H1 (cell line): ENCODE results near the gene MAPKAP1. TPM values are rescaled to one million over a fixed set of nuclear protein-coding genes. Genes with fewer than 3 reads are reported as not detected.
"Not testable (repeated sequence)": the region's sequence is repeated elsewhere in the genome, so short reads cannot be mapped to it uniquely, and the experiment has no call there.

Source experiments
- CTCF ChIA-PET: fragments of 300-600 bp; sonication (Branson Sonifier 250); formaldehyde crosslinking; loops from one replicate; lab custom pipeline; 2021; ENCODE audit not compliant: partially characterized antibody; lab: Charles Lee
- POLR2A ChIA-PET: fragments of 300-600 bp; sonication (Branson Sonifier 250); formaldehyde crosslinking; loops from one replicate; lab custom pipeline; 2021; ENCODE audit warnings: inconsistent platforms; ENCODE audit not compliant: partially characterized antibody; lab: Charles Lee
- DNase-seq, 2 experiments: peaks; one replicate each; pipeline versions ENCODE4 v3.0.0 to v3.0.0-alpha.2; 2010 to 2022; ENCODE audit warnings: low spot score in 2 of 2, low read depth in 1 of 2, mixed read lengths in 1 of 2
- FAIRE-seq: peaks from 2 replicates; lab custom pipeline; 2011; peaks lifted over from hg19 to GRCh38; lab: Jason Lieb, UNC
- H2AFZ ChIP-seq: 2 replicates; pipeline ENCODE4 v1.8.1; 2012; ENCODE audit warnings: low read length, inconsistent platforms
- H2AK5ac ChIP-seq: 2 replicates; pipeline ENCODE4 v1.6.1; 2013; ENCODE audit warnings: low read depth, low read length
- H2BK120ac ChIP-seq: replicated peaks from 2 replicates; pipeline ENCODE3; 2013; ENCODE audit warnings: low read depth, low read length, inconsistent platforms
- H2BK12ac ChIP-seq: 2 replicates; pipeline ENCODE4 v1.6.1; 2013; ENCODE audit warnings: low read depth, low read length
- H2BK15ac ChIP-seq: 2 replicates; pipeline ENCODE4 v1.6.1; 2013; ENCODE audit warnings: low read length
- H2BK20ac ChIP-seq: 2 replicates; pipeline ENCODE4 v1.6.1; 2013; ENCODE audit warnings: low read length
- H2BK5ac ChIP-seq: 2 replicates; pipeline ENCODE4 v1.6.1; 2013; ENCODE audit warnings: low read depth, low read length
- H3K14ac ChIP-seq: 2 replicates; pipeline ENCODE4 v1.6.1; 2013; ENCODE audit warnings: inconsistent platforms; ENCODE audit not compliant: insufficient read length
- H3K18ac ChIP-seq: 2 replicates; pipeline ENCODE4 v1.6.1; 2013; ENCODE audit warnings: low read length; ENCODE audit errors: extremely low read depth
- H3K23ac ChIP-seq: 2 replicates; pipeline ENCODE4 v1.6.1; 2013; ENCODE audit warnings: inconsistent platforms; ENCODE audit not compliant: insufficient read length
- H3K23me2 ChIP-seq: 2 replicates; pipeline ENCODE4 v1.6.1; 2013; ENCODE audit warnings: low read depth, low read length
- H3K27ac ChIP-seq: 2 replicates; pipeline ENCODE4 v1.6.1; 2011; ENCODE audit warnings: low read depth, low read length, inconsistent platforms
- H3K27me3 ChIP-seq, 4 experiments: replicated peaks in 1 of 4; 1 replicate in 1 of 4; 2 replicates in 3 of 4; pipeline versions ENCODE4 v1.6.1 to v1.8.1; 2011 to 2013; ENCODE audit warnings: low read length in 3 of 4, mild to moderate bottlenecking in 3 of 4, inconsistent platforms in 2 of 4, mixed read lengths in 2 of 4, moderate library complexity in 1 of 4; ENCODE audit not compliant: control insufficient read depth in 3 of 4, insufficient read depth in 3 of 4; ENCODE audit errors: extremely low read depth in 1 of 4
- H3K36me3 ChIP-seq, 4 experiments: 2 replicates each; pipeline versions ENCODE4 v1.6.1 to v1.8.1; 2011 to 2013; ENCODE audit warnings: mild to moderate bottlenecking in 4 of 4, low read length in 3 of 4, moderate library complexity in 2 of 4, control low read depth in 1 of 4, inconsistent platforms in 1 of 4; ENCODE audit not compliant: insufficient read depth in 4 of 4, control insufficient read depth in 2 of 4
- H3K4ac ChIP-seq: replicated peaks from 2 replicates; pipeline ENCODE3; 2013; ENCODE audit warnings: low read length, low read depth, mixed read lengths, inconsistent platforms; ENCODE audit not compliant: insufficient read length
- H3K4me1 ChIP-seq, 4 experiments: replicated peaks in 1 of 4; 1 replicate in 1 of 4; 2 replicates in 3 of 4; pipeline versions ENCODE4 v1.6.1 to v1.8.1; 2011 to 2013; ENCODE audit warnings: low read length in 3 of 4, inconsistent platforms in 2 of 4, mixed read lengths in 1 of 4; ENCODE audit not compliant: insufficient read depth in 4 of 4, control insufficient read depth in 3 of 4
- H3K4me2 ChIP-seq, 2 experiments: 2 replicates each; pipeline versions ENCODE4 v1.6.1 to v1.8.1; 2011 to 2013; ENCODE audit warnings: low read depth in 2 of 2, low read length in 2 of 2, control low read depth in 1 of 2, inconsistent platforms in 1 of 2, mild to moderate bottlenecking in 1 of 2; ENCODE audit not compliant: insufficient read depth in 1 of 2
- H3K4me3 ChIP-seq, 4 experiments: fragments of 200-600, 300-600 bp in 1 of 4; sonication (generic), shearing (Covaris generic), sonication (Bioruptor Twin) in 1 of 4; 2 replicates each; pipeline versions ENCODE4 v1.5.1 to v1.8.1; 2011 to 2016; ENCODE audit warnings: low read length in 4 of 4, low read depth in 3 of 4, control low read depth in 2 of 4, inconsistent platforms in 2 of 4, mild to moderate bottlenecking in 2 of 4, mixed read lengths in 1 of 4, moderate library complexity in 1 of 4; ENCODE audit not compliant: insufficient read depth in 2 of 4; ENCODE audit errors: extremely low read depth in 1 of 4
- H3K56ac ChIP-seq: replicated peaks from 2 replicates; pipeline ENCODE3; 2013; ENCODE audit warnings: low read depth, mild to moderate bottlenecking, mixed read lengths, low read length, inconsistent platforms; ENCODE audit not compliant: insufficient read length
- H3K79me1 ChIP-seq: 2 replicates; pipeline ENCODE4 v1.6.1; 2013; ENCODE audit warnings: low read depth, low read length, control low read depth
- H3K79me2 ChIP-seq, 2 experiments: 2 replicates each; pipeline versions ENCODE4 v1.6.1 to v1.8.1; 2012 to 2013; ENCODE audit warnings: low read length in 2 of 2, mild to moderate bottlenecking in 2 of 2, inconsistent platforms in 1 of 2; ENCODE audit not compliant: insufficient read depth in 2 of 2, control insufficient read depth in 1 of 2
- H3K9ac ChIP-seq, 4 experiments: replicated peaks in 1 of 4; 1 replicate in 1 of 4; 2 replicates in 3 of 4; pipeline versions ENCODE4 v1.6.1 to v1.8.1; 2011 to 2013; ENCODE audit warnings: low read depth in 3 of 4, low read length in 3 of 4, control low read depth in 2 of 4, mild to moderate bottlenecking in 2 of 4, moderate library complexity in 2 of 4, inconsistent platforms in 1 of 4; ENCODE audit errors: extremely low read depth in 1 of 4
- H3K9me3 ChIP-seq, 2 experiments: 2 replicates each; pipeline versions ENCODE4 v1.6.1 to v1.8.1; 2012 to 2013; ENCODE audit warnings: mild to moderate bottlenecking in 2 of 2, moderate library complexity in 2 of 2, control low read depth in 1 of 2, inconsistent platforms in 1 of 2, low read depth in 1 of 2, low read length in 1 of 2, mixed read lengths in 1 of 2; ENCODE audit not compliant: insufficient read depth in 2 of 2
- H4K20me1 ChIP-seq, 2 experiments: replicated peaks in 1 of 2; 2 replicates each; pipeline versions ENCODE3 to v1.8.1; 2011 to 2013; ENCODE audit warnings: inconsistent platforms in 2 of 2, low read length in 2 of 2, mild to moderate bottlenecking in 1 of 2; ENCODE audit not compliant: insufficient read depth in 2 of 2, control insufficient read depth in 1 of 2
- H4K5ac ChIP-seq: 2 replicates; pipeline ENCODE4 v1.6.1; 2013; ENCODE audit warnings: low read length, low read depth, mixed read lengths, inconsistent platforms; ENCODE audit not compliant: insufficient read length
- H4K8ac ChIP-seq: 2 replicates; pipeline ENCODE4 v1.8.0; 2013; ENCODE audit warnings: mild to moderate bottlenecking, moderate library complexity, low read length, inconsistent platforms; ENCODE audit not compliant: insufficient read depth; ENCODE audit errors: extremely low read depth
- H4K91ac ChIP-seq: replicated peaks from 2 replicates; pipeline ENCODE3; 2013; ENCODE audit warnings: low read length, mixed read lengths, inconsistent platforms; ENCODE audit not compliant: insufficient read length
- CEBPB ChIP-seq: IDR thresholded peaks from 2 replicates; pipeline ENCODE4 v1.6.1; 2012; ENCODE audit warnings: low read depth, low read length
- TEAD4 ChIP-seq: IDR thresholded peaks from 2 replicates; pipeline ENCODE4 v1.6.1; 2012; ENCODE audit warnings: low read depth, low read length, inconsistent platforms, mixed read lengths
- WGBS, 2 experiments: shearing (Covaris generic) in 1 of 2; methylation state at CpG; one replicate each; pipeline versions ENCODE4 v1.1.6 to v1.1.7; 2013 to 2015; ENCODE audit warnings: low lambda C conversion rate in 2 of 2, mixed read lengths in 2 of 2, inconsistent platforms in 1 of 2, low coverage in 1 of 2, missing lambda C conversion rate in 1 of 2; ENCODE audit not compliant: insufficient replicate concordance in 2 of 2, insufficient coverage in 1 of 2, insufficient read length in 1 of 2; ENCODE audit errors: extremely low coverage in 1 of 2, missing lambda C conversion rate in 1 of 2; 5-methylcytosine and 5-hydroxymethylcytosine counted together
- polyA plus RNA-seq, 7 experiments: library from polyadenylated mRNA; depleted of rRNA in 3 of 7; stranded (reverse) in 5 of 7; unstranded in 2 of 7; fragments of >200 nt in 5 of 7; fragments of 200-250 nt in 2 of 7; gene quantifications; 1 replicate in 5 of 7; 2 replicates in 1 of 7; 4 replicates in 1 of 7; pipeline versions ENCODE4 v1.2.1 to v1.2.3, GENCODE V29; 2011 to 2013; ENCODE audit warnings: missing spikeins in 2 of 7, mixed read lengths in 2 of 7
- total RNA-seq: library from RNA; stranded (reverse); fragmentation: NEBNext Ultra II Directional; extraction: Animal tissue kit (Norgen Biotek cat#: 25700); gene quantifications from 2 replicates; pipeline ENCODE4 v1.2.1, GENCODE V29; 2021

The MAPKAP1 gene
- total and polyA plus RNA-seq, 2 of the 8 experiments (the other 6 are each of a cell fraction or from before 2014, with no cell fraction given): 79.2 to 140 TPM

DNA sequence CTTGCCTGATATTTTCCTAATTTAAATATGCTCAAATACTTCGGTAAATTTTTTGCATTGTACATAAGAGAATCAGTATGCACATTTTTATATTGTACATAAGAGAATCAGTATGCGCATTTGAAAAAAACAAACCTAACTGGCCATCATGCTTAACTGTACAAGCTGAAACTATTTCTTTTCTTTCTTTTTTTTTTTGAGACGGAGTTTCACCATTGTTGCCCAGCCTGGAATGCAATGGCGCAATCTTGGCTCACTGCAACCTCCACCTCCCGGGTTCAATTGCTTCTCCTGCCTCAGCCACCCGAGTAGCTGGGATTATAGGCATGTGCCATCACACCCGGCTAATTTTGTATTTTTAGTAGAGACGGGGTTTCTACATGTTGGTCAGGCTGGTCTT, 11.5 kb downstream of the MAPKAP1 start:
- H4K5ac ChIP-seq, FAIRE-seq, H2BK15ac ChIP-seq, H3K14ac ChIP-seq, H2BK5ac ChIP-seq, H2AK5ac ChIP-seq, H3K79me1 ChIP-seq, H3K36me3 ChIP-seq, H2BK20ac ChIP-seq, H3K18ac ChIP-seq, H3K4me3 ChIP-seq, H2BK120ac ChIP-seq, H3K56ac ChIP-seq, H2AFZ ChIP-seq, H4K91ac ChIP-seq, H3K23me2 ChIP-seq, H2BK12ac ChIP-seq, H3K9ac ChIP-seq, H3K4ac ChIP-seq, H4K8ac ChIP-seq, H3K23ac ChIP-seq, CTCF ChIA-PET, H4K20me1 ChIP-seq, H3K4me2 ChIP-seq, H3K27ac ChIP-seq, H3K9me3 ChIP-seq, H3K4me1 ChIP-seq, H3K27me3 ChIP-seq: not testable (repeated sequence)
- TF ChIP-seq TEAD4: 0 out of 2 replicates have a peak, but pooled peaks have one; percentile 20
- peak; percentile 82 for TF ChIP-seq CEBPB
- POLR2A ChIA-PET: interaction anchor here (0.7 to 2.2 kb wide), 3 partner anchors 11 to 63 kb away, joined by 3 to 10 read pairs (median 4); partner anchors contain the start of gene MAPKAP1
- 86% methylated on average over 8 of the region's 8 CpGs; no CpG with 5 or more reads in 1 of the 2 experiments for WGBS, 2 experiments
- peaks cover 6 to 73% of the 10 kb centered on the region in 2 experiments for H3K79me2 ChIP-seq
- DNase-seq: peak in 1 of 2 experiments; percentile 27
